Body of pancreas (tissue), 4 donors: ENCODE results near the gene SLC12A7.

Experiments
- POLR2A ChIP-seq, 3 donors: fragments of 450-650 bp; IDR thresholded peaks; one replicate each; pipeline ENCODE4 v1.6.1; 2016; ENCODE audit warnings: antibody characterized with exemption in 3 of 3, mild to moderate bottlenecking in 2 of 3
- TF ChIP-seq, protein P1 (sequence below), 7 experiments: fragments of 450-650 bp in 4 of 7; fragments of 200-600 bp in 3 of 7; sonication (generic) in 3 of 7; IDR thresholded peaks; one replicate each; pipeline ENCODE4 v1.5.1; 2016 to 2019; ENCODE audit warnings: antibody characterized with exemption in 7 of 7

DNA sequence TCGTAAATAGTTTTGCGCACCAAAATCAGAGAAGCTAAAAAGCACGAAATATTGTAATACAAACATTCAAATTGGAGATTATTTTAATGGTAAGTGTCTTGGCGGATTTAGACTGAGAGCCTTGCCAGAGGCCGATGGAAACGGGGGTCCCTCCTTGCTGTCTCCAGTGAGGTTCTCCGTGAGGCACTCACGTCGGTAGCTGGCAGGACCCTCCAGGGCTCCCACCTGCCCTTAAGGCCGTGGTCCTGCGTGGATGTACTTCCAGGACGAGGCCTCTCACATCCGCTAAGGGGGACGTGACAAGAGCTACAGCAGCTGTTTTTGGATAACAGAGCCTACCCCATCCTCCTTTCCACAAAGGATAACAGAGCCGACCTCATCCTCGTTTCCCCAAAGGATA lies 95.4 kb downstream of the SLC12A7 start:
- TF ChIP-seq, protein P1, sequence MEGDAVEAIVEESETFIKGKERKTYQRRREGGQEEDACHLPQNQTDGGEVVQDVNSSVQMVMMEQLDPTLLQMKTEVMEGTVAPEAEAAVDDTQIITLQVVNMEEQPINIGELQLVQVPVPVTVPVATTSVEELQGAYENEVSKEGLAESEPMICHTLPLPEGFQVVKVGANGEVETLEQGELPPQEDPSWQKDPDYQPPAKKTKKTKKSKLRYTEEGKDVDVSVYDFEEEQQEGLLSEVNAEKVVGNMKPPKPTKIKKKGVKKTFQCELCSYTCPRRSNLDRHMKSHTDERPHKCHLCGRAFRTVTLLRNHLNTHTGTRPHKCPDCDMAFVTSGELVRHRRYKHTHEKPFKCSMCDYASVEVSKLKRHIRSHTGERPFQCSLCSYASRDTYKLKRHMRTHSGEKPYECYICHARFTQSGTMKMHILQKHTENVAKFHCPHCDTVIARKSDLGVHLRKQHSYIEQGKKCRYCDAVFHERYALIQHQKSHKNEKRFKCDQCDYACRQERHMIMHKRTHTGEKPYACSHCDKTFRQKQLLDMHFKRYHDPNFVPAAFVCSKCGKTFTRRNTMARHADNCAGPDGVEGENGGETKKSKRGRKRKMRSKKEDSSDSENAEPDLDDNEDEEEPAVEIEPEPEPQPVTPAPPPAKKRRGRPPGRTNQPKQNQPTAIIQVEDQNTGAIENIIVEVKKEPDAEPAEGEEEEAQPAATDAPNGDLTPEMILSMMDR (IDR thresholded peaks at IDR 0.05): no peak
- TF ChIP-seq POLR2A (IDR thresholded peaks at IDR 0.05): no peak
